Naive thymus-derived CD8-positive, alpha-beta T cell (primary cell): ENCODE results near the gene DDX31. TPM values are rescaled to one million over a fixed set of nuclear protein-coding genes. Genes with fewer than 3 reads are reported as not detected.

ENCODE experiments used
- ATAC-seq, 2 donors: fragments of 150-1000 bp; cut with Tn5 transposase in 1 of 2; sonication (Bioruptor Pico), chemical (Tn5 transposase) in 1 of 2; 1 replicate in 1 of 2; 2 replicates in 1 of 2; pipeline ENCODE4 v1.10.0; 2021; ENCODE audit warnings: mild to moderate bottlenecking in 2 of 2, moderate library complexity in 2 of 2
- POLR2A ChIA-PET: fragments of 350-600 bp; sonication (Branson Sonifier 250); formaldehyde crosslinking; loops from one replicate; lab custom pipeline; 2021; ENCODE audit warnings: antibody characterized with exemption; lab: Charles Lee
- DNase-seq, 10 donors: peaks; one replicate each; pipeline versions ENCODE4 v3.0.0 to v3.0.0-alpha.2; 2020 to 2022
- H3K27ac Mint-ChIP-seq, 10 donors: one replicate each; pipeline ENCODE4 v1.8.0; 2020 to 2022; ENCODE audit warnings: mild to moderate bottlenecking in 10 of 10, mixed read lengths in 10 of 10, moderate library complexity in 4 of 10, inconsistent platforms in 1 of 10
- H3K27me3 Mint-ChIP-seq, 5 donors: one replicate each; pipeline ENCODE4 v1.8.0; 2021 to 2022; ENCODE audit warnings: mixed read lengths in 5 of 5
- H3K36me3 Mint-ChIP-seq, 3 donors: one replicate each; pipeline ENCODE4 v1.8.0; 2020 to 2022; ENCODE audit warnings: mixed read lengths in 3 of 3, mild to moderate bottlenecking in 2 of 3, inconsistent platforms in 1 of 3
- H3K4me1 Mint-ChIP-seq, 4 donors: one replicate each; pipeline ENCODE4 v1.8.0; 2021 to 2022; ENCODE audit warnings: mixed read lengths in 4 of 4
- H3K4me3 Mint-ChIP-seq, 10 donors: one replicate each; pipeline ENCODE4 v1.8.0; 2020 to 2022; ENCODE audit warnings: mild to moderate bottlenecking in 10 of 10, mixed read lengths in 10 of 10, moderate library complexity in 6 of 10, inconsistent platforms in 1 of 10
- H3K9me3 Mint-ChIP-seq, 9 donors: one replicate each; pipeline ENCODE4 v1.8.0; 2020 to 2022; ENCODE audit warnings: mixed read lengths in 9 of 9, mild to moderate bottlenecking in 3 of 9, inconsistent platforms in 1 of 9, moderate library complexity in 1 of 9
- polyA plus RNA-seq, 3 donors: library from polyadenylated mRNA; unstranded; fragments of 300-500 nt; fragmentation: Illumina TruSeq; gene quantifications; one replicate each; pipeline ENCODE4 v1.2.3, GENCODE V29; 2021
- total RNA-seq, 8 experiments: library from RNA in 2 of 8; stranded (reverse) in 2 of 8; gene quantifications; one replicate each; pipeline ENCODE4 v1.2.3 and lab custom pipeline; 2021 to 2026

The DDX31 gene
- total and polyA plus RNA-seq, 5 experiments from 2014 or later = 6.2 to 25.2 (median 9.7) TPM

DNA sequence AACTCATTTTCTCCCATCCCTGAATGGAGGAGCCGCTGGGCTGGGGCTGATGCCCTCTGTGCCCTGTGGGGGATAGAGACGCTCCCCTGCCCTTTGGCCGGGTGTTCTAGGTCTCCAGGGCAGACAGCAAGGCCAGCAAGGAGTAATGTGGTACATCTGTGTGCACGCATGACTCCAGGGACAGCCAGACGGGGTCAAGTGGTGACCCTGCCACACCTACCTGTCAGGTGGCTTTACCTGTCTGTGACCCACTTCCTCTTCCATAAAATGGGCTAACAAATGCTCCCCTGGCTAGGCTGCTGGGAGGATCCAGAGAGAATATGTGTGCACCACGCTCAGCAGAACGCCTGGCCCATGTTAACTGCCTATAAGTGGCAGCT, 122.7 kb downstream of the DDX31 start:
- H3K4me3 Mint-ChIP-seq = no peak overlapping the region
- no peak overlapping the region for H3K27ac Mint-ChIP-seq
- H3K27me3 Mint-ChIP-seq = peaks cover 0 to 35% (median 6%) of the 10 kb centered on the region in 5 donors
- H3K36me3 Mint-ChIP-seq = no peaks in the 10 kb centered on the region
- no peaks in the 10 kb centered on the region for H3K9me3 Mint-ChIP-seq
- peak in 1 of 10 donors; percentile 37 for DNase-seq
- ATAC-seq = no peak
- peaks cover 0 to 1% (median 0%) of the 10 kb centered on the region in 4 donors for H3K4me1 Mint-ChIP-seq
- POLR2A ChIA-PET = no interaction called here

DNA sequence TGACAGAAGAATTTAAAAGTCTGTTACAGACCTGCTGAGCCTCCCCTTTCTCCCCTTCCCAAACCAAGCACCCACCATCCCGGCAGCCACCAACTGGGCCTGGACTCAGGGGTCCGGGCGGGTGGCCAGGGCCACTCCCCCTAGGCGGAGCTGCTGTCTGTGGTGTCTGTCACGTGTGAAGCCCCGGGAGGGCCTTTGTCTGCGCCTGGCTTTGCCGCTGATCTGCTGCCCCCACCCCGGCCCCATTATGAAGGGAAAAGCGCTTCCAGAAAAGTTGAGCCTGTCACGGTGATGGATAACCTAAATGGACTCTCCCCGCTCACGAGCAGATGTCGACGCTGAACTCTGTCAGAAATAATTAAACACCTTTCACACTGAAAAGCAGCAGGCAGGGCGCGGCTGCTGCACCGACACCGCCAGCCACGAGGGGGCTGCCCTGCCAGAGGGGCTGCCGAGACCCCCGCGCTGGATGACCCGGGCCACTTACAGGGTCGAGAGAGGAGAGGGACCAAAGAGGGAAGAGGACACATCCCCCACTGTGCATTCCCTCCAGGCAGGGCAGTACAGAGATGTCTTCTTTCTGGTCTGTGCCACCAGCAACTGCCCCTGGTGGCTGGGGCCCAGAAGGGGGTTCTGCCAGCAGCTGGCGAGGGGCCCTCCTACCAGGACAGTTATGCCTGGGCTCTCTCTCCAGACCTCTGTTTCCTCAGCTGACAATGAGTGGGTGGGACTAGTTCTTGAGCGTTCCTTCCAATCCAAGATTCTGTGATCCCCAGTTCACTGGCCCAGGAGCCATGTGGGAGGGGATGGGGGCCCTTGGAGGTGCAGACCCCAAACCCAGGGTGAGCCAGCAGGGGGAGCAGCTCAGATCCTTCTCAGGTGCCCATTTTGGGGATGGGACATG, 123.4 kb downstream of the DDX31 start:
- H3K9me3 Mint-ChIP-seq = no peaks in the 10 kb centered on the region
- H3K36me3 Mint-ChIP-seq = no peaks in the 10 kb centered on the region
- H3K4me1 Mint-ChIP-seq = peaks cover 0 to 1% (median 0%) of the 10 kb centered on the region in 4 donors
- POLR2A ChIA-PET = no interaction called here
- peaks cover 0 to 34% (median 6%) of the 10 kb centered on the region in 5 donors for H3K27me3 Mint-ChIP-seq
- ATAC-seq = no peak
- H3K27ac Mint-ChIP-seq = peak overlapping the region in 1 of 10 donors; percentile 37
- no peak overlapping the region for H3K4me3 Mint-ChIP-seq
- peak in 1 of 10 donors; percentile 24 for DNase-seq

- DNase-seq (no peak), ATAC-seq (no peak)
- Mint-ChIP-seq H3K27ac (no peak overlapping the region), H3K36me3 (no peaks in the 10 kb centered on the region), H3K4me1 (peaks cover 0 to 1% (median 0%) of the 10 kb centered on the region in 4 donors), H3K4me3 (no peak overlapping the region), H3K27me3 (peaks cover 0 to 31% (median 3%) of the 10 kb centered on the region in 5 donors), H3K9me3 (no peaks in the 10 kb centered on the region)
- POLR2A ChIA-PET = no interaction called here
These were observed 124.2 kb downstream of the DDX31 start for GRCh38 chr9:132545578-132545977.

GRCh38 chr9:132543960-132544359, 125.8 kb downstream of the DDX31 start:
- no peaks in the 10 kb centered on the region for H3K36me3 Mint-ChIP-seq
- H3K9me3 Mint-ChIP-seq = no peaks in the 10 kb centered on the region
- no peak overlapping the region for H3K27ac Mint-ChIP-seq
- H3K4me1 Mint-ChIP-seq = peaks cover 0 to 1% (median 0%) of the 10 kb centered on the region in 4 donors
- no peak for ATAC-seq
- DNase-seq = no peak
- H3K27me3 Mint-ChIP-seq = peaks cover 0 to 28% (median 3%) of the 10 kb centered on the region in 5 donors
- POLR2A ChIA-PET = no interaction called here
- no peak overlapping the region for H3K4me3 Mint-ChIP-seq

DNA sequence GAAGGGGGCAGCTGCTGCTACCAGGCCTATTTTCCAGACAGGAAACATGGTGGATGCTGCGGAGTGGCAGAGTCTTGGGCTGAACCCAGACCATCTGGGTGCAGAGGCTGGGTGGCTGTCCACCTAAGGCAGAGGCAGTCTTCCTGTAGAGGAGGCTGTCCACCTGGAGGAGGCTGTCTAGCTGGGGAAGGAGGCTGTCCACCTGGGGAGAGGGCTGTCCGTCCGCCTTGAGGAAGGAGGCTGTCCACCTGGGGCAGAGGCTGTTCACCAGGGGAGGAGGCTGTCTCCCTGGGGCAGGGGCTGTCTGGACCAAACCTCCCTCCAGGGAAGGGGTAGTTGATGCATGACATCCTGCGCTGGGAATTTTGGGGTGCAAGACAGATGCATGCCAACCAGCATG, 126.5 kb downstream of the DDX31 start:
- Mint-ChIP-seq H3K36me3 (no peaks in the 10 kb centered on the region), H3K4me1 (peaks cover 0 to 1% (median 0%) of the 10 kb centered on the region in 4 donors), H3K27me3 (peaks cover 0 to 28% (median 3%) of the 10 kb centered on the region in 5 donors), H3K27ac (no peak overlapping the region), H3K4me3 (no peak overlapping the region), H3K9me3 (no peaks in the 10 kb centered on the region)
- ATAC-seq (no peak), DNase-seq (no peak)
- POLR2A ChIA-PET = no interaction called here

Other genes with a start within 250 kb of the DDX31 start
- not detected for gene BARHL1, start 87.4 kb downstream of the DDX31 start, total RNA-seq
- not detected for gene BARHL1, start 87.4 kb downstream of the DDX31 start, polyA plus RNA-seq
- gene GTF3C4, start 481 bp upstream of the DDX31 start, total RNA-seq = 10 to 100 TPM; 12.8 TPM
- gene GTF3C4, start 481 bp upstream of the DDX31 start, polyA plus RNA-seq = 1 to 10 TPM; 3.1 to 3.5 (median 3.5) TPM
- gene AK8, start 208.3 kb upstream of the DDX31 start, total RNA-seq = not detected
- gene AK8, start 208.3 kb upstream of the DDX31 start, polyA plus RNA-seq = under 1 TPM in 1 of 3 donors, not detected in 2; 0.14 TPM
- gene SPACA9, start 208.9 kb upstream of the DDX31 start, total RNA-seq = 1 to 10 TPM; 1.9 to 2.2 TPM
- 1 to 10 TPM; 2.3 to 3.1 (median 2.4) TPM for gene SPACA9, start 208.9 kb upstream of the DDX31 start, polyA plus RNA-seq